NOMO-1 (cell line): ENCODE measurements around the gene RALY.

Experiments
- DNase-seq, 2 experiments: peaks; one replicate each; lab custom pipeline; 2025; ENCODE audit not compliant: unreplicated experiment in 2 of 2; lab: John Stamatoyannopoulos, UW

The RALY gene

GRCh38 chr20:34045930-34046725 is 52.4 kb downstream of the RALY start:
- DNase-seq: no peak

GRCh38 chr20:34047010-34047687 is 53.4 kb downstream of the RALY start:
- DNase-seq: no peak

GRCh38 chr20:34047917-34048316 is 54.2 kb downstream of the RALY start:
- DNase-seq: no peak

- DNase-seq: no peak
These were observed 55.7 kb downstream of the RALY start for GRCh38 chr20:34049389-34049788.

GRCh38 chr20:34049897-34050695 is 56.4 kb downstream of the RALY start:
- no peak for DNase-seq

- no peak for DNase-seq
These were observed 58.7 kb downstream of the RALY start for GRCh38 chr20:34052414-34052813.

- DNase-seq: no peak
These were observed 61.6 kb downstream of the RALY start for GRCh38 chr20:34055290-34055689.

- DNase-seq: no peak
These were observed 65.1 kb downstream of the RALY start for GRCh38 chr20:34058831-34059230.

- no peak for DNase-seq
These were observed 67.3 kb downstream of the RALY start for GRCh38 chr20:34060970-34061369.

GRCh38 chr20:34061695-34062094 is 68.0 kb downstream of the RALY start:
- DNase-seq: no peak

GRCh38 chr20:34062570-34063482 is 69.1 kb downstream of the RALY start:
- no peak for DNase-seq

- no peak for DNase-seq
These were observed 70.6 kb downstream of the RALY start for GRCh38 chr20:34064286-34064685.

GRCh38 chr20:34065260-34065659 is 71.5 kb downstream of the RALY start:
- DNase-seq: no peak

- no peak for DNase-seq
These were observed 72.9 kb downstream of the RALY start for GRCh38 chr20:34066476-34067090.

- DNase-seq: no peak
These were observed 74.3 kb downstream of the RALY start for GRCh38 chr20:34068001-34068400.

- peak; percentile 34 to 37 for DNase-seq
These were observed 75.8 kb downstream of the RALY start for GRCh38 chr20:34069341-34070078.

GRCh38 chr20:34070079-34070439 is 76.3 kb downstream of the RALY start:
- no peak for DNase-seq

- no peak for DNase-seq
These were observed 77.1 kb downstream of the RALY start for GRCh38 chr20:34070859-34071258.

GRCh38 chr20:34072076-34072475 is 78.4 kb downstream of the RALY start:
- DNase-seq: no peak
